Dedifferentiated amniotic fluid mesenchymal stem cell (primary cell): ENCODE results near the gene ST8SIA6.
A peak's percentile ranks its signal among the peaks of the same experiment; 100 is the strongest.
"Not testable (repeated sequence)": the region's sequence is repeated elsewhere in the genome, so short reads cannot be mapped to it uniquely, and the experiment has no call there.

Experiments
- DNase-seq: peaks from one replicate; pipeline ENCODE4 v3.0.0-alpha.2; 2016; ENCODE audit errors: extremely low spot score

Gene ST8SIA6

DNA sequence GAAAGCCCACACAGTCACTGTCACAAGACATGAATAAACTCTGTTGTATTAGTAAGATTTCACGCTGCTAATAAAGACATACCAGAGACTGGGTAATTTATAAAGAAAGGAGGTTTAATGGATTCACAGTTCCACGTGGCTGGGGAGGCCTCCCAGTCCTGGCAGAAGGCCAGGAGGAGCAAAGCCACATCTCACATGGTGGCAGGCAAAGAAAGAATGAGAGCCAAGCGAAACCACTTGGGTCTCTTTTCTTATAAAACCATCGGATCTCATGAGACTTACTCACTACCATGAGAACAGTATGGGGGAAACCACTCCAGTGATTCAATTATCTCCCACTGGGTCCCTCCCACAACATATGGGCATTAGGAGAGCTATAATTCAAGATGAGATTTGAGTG lies 110.2 kb downstream of the ST8SIA6 start:
- no peak for DNase-seq

DNA sequence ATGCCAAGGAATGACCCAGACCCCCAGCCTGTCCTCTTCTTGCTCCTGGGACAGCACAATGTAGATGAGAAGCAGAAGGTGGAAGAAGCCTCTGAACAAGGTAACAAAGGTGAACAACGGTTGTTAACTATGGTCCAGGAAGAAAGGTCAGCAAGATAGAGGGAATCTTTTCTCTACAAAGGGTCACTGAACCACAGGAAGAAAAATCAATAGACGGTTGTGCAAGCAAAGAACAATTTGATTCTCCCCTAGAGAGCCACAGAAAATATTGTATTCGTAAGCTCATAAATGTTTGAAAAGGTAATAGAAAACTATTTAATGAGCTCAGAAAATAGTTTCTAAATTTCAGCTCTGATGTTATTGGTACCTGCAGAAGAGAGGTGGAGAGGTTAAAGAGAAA lies 111.3 kb downstream of the ST8SIA6 start:
- no peak for DNase-seq

DNA sequence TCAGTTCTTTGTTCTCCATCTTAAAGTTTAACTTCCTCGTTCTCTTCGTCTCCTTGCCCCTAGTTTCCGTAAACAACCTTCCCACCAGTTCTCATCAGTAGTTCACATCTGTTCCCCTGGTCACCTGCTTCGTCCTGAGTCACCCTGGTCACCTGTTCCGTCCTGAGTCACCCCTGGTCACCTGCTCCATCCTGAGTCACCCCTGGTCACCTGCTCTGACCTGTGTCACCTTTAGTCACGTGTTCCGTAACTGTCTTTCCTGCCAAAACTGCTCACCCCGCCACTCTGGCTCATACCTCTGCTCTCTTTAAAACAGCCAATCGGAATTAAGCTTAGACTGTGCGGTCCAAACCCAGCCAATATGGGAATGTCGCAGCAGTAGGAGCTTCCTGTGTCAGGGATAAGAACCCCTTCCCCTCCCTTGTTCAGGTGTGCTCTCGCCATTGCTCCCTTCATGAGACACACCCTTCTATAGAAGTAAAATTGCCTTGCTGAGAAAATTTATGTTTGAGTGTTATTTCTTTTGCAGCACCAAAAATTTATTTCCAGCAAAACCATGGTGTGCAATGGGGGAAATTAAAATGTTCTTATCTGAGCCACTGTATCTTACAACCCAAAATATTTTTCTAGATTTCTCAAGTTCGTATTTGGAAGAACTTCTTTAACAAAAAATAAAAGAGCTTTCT lies 114.1 kb downstream of the ST8SIA6 start:
- DNase-seq = no peak

DNA sequence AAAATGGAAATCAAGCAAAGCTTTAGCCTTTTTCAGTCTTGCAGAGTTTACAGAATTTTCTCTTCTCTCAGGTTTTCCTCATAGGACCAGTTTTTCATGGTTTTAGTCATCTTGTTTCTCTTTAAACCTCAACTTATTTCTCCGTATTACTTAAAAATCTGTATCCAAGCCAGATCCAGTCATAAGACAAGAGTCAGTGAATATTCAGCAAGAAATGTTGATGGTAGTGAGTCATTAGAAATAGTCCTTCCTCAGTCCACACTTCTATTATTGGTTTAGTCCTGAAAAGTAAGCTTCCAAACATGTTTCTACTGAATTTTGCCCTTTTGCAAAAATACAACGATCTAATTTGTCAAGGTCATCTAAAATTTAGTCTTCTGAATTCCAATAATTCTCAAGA lies 119.3 kb downstream of the ST8SIA6 start:
- DNase-seq = peak; percentile 70

DNA sequence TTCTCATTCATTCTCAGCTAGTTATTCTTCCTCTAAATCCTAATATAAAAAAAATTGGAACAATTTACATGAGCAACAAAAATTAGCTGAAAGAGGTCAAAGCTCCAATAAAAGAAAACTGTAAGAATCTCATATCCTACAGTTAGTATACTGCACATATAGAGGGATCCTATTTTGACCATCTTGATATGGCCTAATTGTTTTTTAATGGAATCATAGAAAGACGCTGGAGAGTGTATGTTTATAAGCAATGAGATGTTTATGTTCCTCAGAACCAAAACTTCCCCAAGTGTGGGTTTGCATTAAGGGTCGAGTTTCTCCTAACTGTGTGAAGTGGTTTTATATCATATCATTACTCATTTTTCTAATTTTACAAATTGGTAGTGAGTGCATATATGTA lies 123.9 kb downstream of the ST8SIA6 start:
- no peak for DNase-seq

DNA sequence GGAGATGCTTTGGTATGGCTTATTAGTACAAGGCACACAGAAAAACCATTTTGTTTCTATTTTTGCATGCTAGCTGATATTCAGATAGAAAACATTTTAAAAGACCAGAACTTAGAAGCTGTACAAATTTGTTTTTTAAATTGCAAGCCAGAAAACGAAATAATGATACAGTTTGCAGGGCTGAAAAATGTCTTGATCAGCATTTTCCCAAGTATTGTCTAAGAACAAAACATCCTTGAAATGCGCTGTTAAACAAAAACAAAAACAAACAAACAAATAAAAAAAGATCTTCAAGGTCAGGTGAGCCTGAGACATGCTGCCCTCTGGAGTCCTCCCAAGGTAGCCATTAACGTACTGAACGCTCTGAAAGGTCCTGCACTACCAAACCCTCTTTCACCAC lies 128.0 kb downstream of the ST8SIA6 start:
- DNase-seq = no peak

DNA sequence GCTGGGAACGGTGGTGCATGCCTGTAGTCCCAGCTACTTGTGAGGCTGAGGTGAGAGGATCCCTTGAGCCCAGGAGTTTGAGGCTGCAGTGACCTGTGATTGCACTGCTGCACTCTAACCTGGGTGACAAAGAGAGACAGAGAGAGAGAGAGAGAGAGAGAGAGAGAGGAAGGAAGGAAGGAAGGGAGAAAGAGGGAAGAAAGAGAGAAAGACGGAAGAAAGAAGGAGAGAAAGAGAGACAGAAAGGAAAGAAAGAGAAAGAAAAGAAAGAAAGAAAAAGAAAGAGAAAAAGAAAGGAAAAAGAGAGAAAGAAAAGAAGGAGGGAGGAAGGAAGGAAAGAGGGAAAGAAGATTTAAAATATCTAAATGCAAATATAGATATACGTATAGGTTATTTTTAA lies 132.4 kb downstream of the ST8SIA6 start:
- DNase-seq = not testable (repeated sequence)

DNA sequence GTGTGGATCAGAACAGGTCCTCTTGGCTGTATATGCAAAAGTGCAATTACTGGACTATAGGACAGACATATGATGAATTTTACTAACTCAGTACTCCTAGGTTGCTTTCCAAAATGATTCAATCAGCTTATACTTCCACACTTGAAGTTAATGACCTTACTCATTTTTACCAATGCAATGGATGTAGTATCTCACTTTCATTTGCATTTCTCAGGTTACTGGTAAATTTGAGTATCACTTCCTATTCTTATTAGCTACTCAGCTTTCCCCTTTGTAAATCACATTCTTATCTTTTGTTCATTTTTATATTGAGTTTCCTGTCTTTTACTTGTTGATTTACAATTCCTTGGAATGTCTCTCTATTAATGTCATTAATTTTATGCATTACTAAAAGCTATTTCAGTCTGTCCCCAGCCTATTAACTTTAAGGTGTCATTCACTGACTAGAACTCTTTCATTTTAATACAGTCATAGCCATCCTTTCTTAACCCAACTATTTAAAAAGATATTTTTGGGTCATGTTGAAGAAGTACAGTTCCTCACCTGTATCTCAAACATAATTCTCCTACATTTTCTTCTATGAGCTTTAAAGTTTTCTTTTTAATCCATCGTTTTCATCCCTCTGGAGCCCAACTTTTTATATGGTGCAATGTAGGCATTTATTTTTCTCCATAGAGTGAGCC lies 137.8 kb downstream of the ST8SIA6 start:
- no peak for DNase-seq

DNA sequence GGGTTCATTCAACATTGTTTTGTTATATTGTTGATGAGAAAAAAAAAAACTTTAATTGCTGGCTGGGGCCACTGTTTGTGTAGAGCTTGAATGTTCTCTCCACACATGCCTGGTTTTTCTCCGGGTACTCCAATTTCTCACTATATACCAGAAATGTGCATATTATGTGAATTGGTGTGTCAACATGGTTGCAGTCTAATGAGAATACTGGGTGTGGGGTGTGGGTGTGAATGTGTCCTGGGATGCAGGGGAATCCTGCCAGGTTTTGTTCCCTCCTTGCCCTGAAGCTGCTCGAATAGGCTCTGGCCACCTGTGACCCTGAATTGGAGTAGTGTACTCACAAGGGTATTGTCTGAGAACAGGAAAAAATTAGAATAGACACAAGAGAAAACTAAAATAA lies 145.0 kb downstream of the ST8SIA6 start:
- DNase-seq = no peak

DNA sequence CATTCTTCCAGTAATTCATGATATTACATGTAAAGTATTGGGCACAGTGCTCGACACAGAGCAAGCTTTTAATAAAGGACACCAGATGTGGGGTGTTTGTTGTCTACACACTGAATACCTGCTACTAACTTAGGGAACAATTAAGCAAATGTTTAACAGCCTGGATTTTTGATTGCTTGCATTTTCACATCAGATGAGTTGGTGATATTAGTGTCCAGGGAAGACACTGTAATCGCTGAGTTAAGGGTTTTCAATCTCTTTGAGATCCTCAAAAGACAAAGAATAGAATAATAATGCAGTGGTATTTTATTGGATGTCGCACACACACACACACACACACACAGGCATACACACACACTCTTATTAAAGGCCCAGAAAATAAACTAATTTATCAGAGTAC lies 147.3 kb downstream of the ST8SIA6 start:
- DNase-seq = no peak

DNA sequence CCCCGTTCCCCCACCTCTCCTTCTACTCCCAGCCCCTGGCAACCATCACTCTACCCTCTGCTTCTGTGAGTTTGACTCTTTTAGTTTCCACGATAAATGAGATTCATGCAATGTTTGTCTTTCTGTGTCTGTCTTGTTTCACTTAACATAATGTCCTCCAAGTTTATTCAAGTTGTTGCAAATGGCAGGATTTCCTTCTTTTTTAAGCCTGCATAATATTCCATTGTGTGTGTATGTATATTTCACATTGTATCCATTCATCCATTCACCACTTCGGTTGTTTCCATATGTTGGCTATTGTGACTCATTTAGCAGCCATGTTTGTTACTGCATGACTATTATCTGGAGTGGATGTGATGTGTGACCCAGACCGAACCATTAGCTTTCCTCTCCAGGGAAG lies 162.0 kb downstream of the ST8SIA6 start:
- DNase-seq = no peak

DNA sequence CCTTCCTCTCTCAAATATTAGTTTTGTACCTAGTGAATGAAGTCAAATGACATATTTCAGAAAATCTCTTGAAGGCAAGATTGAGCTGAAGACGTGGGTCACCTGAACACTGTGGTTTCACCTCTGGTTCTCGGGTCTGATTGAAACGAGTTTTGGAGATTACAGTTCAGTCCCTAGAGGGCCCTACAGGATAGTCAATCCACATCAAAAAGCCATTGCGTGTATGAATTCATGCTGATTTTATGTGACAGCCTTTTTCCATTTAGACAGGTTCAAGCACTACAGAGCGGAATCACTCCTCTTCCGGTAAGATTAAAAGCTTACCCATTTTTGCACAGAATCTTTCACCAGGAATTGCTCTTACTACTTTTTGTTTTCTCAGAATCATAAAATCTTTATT lies 164.2 kb downstream of the ST8SIA6 start:
- DNase-seq = no peak

DNA sequence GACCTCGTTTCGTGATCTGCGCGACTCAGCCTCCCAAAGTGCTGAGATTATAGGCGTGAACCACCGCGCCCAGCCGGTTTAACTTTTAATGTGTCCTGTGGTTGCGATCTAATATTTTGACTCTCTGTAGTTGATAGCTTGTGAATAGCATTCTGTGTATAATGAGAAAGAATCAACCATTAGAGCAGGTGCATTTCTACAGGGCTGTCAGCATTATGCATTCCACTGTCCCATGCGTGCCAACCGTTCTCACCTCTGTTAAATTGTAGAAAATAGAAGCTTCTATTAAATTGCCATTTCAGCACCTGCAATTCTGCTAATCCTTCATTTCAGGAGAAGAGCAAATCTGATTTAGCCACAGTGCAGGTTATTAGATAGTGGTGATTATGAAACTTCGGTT lies 164.6 kb downstream of the ST8SIA6 start:
- no peak for DNase-seq

DNA sequence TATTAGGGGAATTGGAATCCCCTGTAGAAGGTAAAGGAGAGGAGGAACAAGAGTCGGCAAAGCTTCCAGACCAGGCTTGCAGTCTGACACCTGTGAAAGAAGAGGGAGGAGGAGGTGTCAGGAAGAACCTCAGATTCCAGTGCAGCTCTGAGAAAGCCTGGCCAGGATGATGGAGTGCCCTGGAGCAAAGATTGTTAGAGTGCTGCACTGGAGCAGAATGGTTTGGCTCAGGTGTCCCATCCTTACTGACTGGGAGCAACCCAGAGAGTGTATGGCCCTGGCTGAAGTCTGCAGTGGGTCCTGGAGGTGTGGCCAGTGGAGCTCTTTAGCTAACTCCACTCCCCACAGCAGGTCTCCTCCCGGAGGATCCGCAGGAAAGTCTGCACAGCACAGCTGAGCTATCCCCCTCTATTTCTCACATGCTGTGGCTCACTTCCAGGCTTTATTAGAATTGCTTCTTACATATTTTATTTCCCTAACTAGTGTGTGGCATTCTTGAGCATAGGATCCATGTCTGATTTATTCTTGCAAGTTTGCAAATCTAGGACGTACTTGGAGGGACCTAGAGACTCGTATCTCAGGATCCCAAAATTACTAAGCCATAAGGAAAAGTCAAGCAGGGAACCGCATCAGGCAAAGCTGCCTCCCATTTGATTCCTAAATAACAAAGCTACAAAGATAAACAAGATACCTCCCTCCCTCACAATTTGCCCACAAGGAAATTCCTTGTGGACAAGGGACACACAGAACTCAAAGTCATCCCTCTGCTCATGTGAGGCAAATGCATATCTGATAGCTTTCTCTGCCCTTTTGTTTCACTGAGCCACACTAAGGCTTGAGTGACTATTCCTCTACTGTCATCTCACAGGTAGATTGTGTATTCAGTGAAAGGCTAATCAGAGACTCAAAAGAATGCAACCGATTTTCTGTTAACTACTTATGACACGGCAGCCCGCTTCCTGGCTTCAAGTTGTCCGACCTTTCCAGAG lies 167.5 kb downstream of the ST8SIA6 start:
- DNase-seq = no peak

DNA sequence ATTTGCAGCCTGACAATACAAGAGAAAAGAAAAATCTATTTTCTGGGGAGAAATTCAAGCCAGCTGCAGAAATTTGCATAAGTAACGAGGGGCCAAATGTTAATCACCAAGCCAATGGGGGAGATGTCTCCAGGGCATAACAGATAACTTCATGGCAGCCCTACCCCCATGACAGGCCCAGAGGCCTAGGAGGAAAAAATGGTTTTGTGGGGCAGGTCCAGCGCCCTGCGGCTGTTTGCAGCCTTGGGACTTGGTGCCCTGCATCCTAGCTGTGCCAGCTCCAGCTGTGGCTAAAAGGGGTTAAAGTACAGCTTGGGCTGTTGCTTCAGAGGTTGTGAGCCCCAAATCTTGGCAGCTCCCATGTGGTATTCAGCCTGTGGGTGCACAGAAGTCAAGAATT lies 172.1 kb downstream of the ST8SIA6 start:
- no peak for DNase-seq

DNA sequence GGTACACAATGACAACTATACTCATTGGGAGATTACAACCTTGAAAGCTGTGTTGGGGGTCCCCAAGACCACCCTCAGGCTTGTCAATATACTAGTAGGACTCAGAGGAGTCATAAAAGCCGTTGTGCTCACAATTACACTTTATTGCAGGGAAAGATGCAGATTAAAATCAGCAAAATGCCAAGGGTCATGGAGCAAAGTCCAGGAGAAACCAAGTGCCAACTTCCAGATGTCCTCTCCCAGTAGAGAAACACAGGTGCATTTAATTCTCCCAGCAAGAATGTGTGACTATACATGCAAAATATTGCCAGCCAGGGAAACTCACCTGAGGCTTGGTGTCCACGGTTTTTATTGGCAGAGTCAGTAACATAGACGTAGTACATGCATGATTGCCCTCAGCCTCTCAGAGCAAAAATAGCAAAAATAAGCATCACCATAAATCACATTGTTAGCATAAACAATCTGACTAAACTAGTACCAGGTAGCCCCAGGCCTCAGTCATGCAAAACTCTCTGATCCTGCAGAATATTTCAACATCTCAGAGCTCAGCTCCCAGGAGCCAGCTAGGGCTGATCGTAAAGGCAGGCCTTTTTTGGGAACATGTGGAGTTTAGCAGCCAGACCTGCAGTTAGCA lies 175.7 kb downstream of the ST8SIA6 start:
- no peak for DNase-seq

DNA sequence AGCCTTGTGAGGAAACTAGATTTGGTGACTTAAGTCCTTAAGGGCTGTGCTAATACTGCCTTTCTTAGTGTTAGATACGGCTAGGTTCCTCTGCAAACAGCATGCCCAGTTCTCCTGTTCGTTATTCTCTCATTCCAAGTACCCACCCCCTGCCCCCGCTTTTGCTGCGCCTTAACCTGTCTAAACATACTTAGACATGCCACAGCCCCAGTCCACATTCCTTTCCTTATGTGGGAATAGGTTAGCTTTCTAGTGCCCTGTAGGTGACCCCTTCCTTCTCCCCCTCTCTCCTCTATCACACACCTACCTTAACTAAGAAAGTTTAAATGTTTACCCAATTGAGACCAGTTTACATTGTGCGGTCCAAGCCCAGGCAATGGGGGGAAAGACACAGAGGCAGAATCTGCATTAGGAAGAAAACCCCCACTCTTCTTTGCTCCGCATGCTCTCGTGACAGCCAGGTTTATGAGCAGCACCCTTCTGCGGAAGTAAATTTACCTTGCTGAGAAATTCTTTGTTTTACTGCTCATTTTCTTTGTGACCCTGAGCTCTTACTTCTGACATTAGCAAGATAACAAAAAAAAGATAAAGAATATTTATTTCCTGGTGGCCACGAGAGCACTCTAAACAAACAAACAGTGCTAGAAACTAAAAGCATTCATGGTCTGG lies 177.5 kb downstream of the ST8SIA6 start:
- DNase-seq = no peak

DNA sequence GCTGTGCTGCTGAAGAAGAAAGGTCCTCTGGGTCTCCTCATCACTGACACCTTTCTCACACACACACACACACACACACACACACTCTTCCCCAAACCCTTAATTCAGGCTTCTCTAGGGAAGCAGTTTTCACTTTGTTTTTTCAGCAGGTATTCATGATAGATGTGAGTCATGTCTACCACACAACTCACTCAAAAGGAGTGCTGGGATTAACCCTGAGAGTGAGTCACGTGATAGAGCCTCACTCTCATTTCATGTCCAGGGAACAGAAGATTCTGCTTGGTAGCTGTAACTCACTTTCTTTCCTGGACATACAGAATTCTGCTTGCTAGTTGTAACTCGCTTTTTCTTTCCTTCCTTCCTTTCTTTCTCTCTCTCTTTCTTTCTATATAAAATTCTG lies 181.0 kb downstream of the ST8SIA6 start:
- no peak for DNase-seq

DNA sequence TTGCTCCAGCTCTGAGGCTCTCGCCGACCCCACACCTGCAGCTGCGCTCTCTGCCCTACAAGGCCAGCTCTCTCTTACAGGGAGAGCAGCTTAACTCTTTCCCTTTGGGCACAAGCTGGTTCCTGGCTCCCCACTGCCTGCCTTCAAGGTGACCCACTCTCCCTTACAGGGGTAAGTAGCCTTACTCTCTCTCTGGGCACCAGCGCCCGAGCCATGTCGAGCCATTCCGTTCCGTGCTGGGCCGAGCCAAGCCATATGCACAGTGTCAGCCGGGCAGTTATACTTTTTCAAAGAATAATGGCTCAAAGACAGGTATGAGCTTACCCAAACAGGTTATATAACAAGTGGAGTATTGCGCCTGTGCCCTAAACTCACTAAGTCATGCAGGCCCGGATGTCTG lies 181.7 kb downstream of the ST8SIA6 start:
- DNase-seq = no peak
